Endometrial microvascular endothelial cells (primary cell): ENCODE results near the gene ZDHHC24. TPM values are rescaled to one million over a fixed set of nuclear protein-coding genes. Genes with fewer than 3 reads are reported as not detected.

Source experiments
- in situ Hi-C: cut with HindIII; loops from 2 replicates; pipeline ENCODE4 v1.10.0; 2017; ENCODE audit warnings: low sequenced_read_pairs, low pct_unique_long_range_greater_than_20kb; ENCODE audit errors: inconsistent ontology term
- total RNA-seq: library from RNA; depleted of rRNA; stranded (reverse); fragments of >200 nt; gene quantifications from one replicate; pipeline ENCODE4 v1.2.3, GENCODE V29; 2015; ENCODE audit errors: inconsistent ontology term

The ZDHHC24 gene
- total RNA-seq, 1 donor from 2014 or later, result 20.6 TPM

DNA sequence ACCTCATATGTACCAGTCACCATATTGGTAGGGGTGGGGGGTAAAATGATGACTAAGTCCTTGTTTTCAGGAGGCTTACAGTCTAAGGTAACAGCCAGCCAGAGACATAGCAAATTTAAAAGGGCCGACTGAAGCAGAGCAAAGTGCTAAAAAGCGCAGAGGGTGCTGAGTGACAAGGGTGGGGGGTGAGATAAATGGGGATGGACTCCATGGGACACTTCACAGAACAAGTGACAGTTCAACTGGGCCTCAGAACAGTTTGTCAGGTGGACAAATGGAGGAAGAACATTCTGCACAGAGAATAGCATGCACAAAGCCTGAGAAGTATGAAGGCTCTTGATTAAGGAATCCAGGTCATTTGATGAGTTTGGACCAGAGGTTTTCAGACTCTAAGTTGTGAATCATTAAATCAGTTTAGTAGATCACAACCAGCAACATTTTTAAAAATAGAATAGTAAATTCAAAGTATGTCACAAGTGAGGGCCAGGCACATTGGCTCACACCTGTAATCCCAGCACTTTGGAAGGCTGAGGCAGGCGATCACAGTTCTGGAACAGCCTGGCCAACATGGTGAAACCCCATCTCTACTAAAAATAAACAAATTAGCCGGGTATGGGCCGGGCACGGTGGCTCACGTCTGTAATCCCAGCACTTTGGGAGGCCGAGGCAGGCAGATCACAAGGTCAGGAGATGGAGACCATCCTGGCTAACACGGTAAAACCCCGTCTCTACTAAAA lies 21.4 kb downstream of the ZDHHC24 start:
- in situ Hi-C loops, result no loop called here

DNA sequence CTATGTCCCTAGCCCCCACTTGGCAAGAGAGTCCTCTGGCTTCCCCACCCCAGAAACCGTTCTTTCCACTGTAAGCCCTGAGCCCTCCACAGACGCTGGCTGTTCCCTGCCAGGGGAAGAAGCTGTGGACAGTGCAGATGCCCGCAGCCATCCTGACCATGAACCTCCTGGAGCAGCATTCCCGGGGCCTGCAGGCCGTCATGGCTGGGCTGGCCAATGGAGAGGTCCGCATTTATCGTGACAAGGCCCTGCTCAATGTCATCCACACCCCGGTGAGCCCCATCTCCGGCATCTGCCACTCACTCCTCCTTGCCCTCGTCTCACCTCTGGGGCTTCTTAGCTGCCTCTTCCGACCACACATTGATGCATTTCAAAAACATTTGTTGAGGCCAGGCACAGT lies 22.2 kb downstream of the ZDHHC24 start:
- in situ Hi-C loops, result no loop called here

DNA sequence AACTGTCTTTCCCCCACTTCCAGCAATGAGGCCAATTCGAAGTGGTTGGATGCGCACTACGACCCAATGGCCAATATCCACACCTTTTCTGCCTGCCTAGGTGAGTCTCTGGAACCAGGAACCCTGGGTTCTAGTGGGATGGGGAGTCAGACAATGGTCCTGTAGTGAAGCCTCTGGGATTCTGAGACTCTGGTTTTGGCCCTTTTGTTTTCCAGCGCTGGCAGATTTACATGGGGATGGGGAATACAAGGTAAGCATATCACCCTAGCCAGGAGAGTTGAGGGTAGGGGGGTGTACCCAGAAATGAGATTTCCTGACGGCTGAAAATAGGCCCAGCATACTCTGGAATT lies 34.9 kb downstream of the ZDHHC24 start:
- in situ Hi-C loops, result no loop called here

DNA sequence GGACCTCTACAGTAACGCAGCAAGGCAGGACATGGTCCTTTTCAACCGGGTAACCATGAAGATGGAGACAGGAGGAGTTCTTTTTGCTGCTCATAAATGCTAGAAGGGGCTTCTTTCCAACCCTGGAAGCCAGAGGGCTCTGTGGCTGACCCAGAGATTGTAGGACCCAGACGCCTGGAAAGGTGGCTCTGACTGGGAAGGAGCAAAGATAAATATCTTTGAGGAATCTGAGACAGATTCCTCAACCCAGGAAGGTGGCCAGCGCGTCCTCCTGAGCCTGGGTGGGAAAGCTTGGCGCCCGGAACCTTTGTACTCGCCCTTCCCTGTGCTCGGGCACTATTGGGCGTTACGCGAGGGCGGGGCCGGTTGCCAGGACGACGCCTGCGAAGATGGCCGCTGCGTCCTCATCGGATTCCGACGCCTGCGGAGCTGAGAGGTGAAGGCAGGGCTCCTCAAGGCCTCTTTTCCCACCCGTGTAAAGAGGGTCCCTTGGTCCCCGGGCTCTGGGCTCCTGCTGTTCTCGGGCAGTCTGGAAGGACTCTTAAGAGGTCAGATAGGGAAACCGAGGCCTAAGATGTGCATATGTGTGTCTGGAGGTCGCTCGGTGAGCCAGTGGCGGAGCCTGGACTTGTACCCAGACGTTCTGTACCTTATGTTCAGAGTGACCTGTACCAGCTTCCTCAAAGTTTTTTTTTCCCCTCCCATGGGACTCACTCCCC lies 35.4 kb downstream of the ZDHHC24 start, which contains the start of gene BBS1:
Gene BBS1, plus strand, starts transcription at position 365 of the 719 bp plus-strand sequence. Its CDS starts 25 bp downstream, at position 390.
- in situ Hi-C loops, result no loop called here

DNA sequence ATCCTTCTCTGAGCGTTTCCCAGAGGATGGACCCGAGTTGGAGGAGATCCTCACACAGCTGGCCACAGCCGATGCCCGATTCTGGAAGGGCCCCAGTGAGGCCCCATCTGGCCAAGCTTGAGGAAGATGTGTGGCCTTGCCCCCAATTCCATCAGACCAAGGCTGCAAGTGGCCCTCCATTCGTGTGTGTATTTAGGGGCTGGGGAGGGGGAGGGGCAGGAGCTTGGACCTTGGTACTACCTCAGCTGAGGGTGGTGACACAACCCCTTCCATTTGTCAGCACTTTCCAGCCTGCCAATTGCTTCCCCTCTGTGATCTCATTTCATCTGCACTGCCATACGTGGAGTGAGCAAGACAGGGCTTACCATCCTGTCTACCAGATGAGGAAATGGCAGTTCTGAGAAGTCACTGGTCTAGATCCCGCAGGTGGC lies 36.7 kb downstream of the ZDHHC24 start:
- in situ Hi-C loops, result no loop called here

DNA sequence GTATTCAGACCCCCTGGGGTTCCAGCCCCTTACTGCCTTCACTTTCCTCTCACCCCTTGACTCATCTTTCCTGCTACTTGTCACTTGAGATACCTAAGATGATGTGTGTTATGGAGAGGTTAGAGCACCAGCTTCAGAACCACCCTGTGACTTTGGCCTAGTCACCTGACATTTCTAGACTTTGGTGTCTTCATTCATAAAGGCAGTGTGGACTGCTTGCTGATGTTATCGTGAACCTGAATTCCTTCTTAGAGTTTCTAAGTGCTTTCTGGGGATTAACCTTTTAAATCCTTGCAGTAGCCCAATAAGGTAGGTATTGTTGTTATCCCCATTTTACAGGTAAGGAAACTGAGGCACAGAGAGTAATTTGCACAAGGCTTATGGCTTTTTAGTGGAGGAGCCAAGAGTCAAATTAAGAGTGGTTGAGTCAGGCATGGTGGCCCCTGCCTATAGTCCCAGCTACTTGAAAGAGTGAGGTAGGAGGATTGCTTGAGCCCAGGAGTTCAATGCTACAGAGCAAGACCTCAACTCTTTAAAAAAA lies 40.5 kb downstream of the ZDHHC24 start:
- in situ Hi-C loops, result no loop called here

DNA sequence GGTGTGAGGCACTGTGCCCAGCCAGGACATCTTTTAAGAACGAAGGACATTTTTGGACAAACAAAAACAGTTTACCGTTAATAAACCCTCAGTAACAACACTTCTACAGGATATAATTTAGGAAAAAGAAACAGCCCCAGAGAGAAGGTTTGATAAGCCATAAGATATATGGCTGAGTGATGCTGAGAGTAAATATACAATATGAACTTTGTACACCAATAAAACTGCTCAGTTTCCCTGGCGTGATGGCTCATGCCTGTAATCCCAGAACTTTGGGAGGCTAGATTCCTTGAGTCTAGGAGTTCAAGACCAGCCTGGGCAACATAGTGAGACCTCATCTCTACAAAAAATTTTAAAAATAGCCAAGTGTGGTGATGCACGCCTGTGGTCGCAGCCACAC lies 47.3 kb downstream of the ZDHHC24 start:
- in situ Hi-C loops, result no loop called here

DNA sequence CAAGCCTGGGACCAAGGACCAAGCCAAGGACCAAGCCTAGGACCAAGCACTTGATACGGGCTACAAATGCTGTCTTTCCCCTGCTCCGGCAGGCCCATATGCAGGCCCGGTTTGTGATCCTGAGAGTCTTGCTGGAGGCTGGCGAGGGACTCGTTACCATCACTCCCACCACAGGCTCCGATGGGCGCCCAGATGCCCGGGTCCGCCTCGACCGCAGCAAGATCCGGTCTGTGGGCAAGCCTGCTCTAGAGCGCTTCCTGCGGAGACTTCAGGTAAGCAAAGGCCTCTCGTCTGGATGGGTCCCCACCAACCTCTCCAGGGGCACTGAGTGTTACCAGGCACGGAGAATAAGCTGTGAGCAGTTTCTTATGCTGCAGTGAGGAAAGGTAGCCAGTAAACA lies 48.6 kb downstream of the ZDHHC24 start:
- in situ Hi-C loops, result no loop called here

DNA sequence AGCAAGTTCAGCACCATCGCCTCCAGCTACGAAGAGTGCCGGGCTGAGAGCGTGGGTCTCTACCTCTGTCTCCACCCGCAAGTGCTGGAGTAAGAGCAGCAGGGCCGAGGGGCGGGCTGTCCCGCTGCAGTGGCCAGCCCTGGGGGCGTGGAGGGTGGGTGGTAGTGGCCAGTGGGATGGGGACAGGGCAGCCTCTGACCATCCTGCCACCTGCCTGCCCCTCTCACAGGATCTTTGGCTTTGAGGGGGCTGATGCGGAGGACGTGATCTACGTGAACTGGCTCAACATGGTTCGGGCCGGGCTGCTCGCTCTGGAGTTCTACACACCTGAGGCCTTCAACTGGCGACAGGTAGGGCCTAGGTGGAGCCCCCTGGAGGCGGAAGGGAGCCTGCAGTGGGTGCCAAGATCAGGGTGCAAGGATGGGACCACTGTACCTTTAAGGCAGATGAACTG lies 50.4 kb downstream of the ZDHHC24 start:
- in situ Hi-C loops, result no loop called here

DNA sequence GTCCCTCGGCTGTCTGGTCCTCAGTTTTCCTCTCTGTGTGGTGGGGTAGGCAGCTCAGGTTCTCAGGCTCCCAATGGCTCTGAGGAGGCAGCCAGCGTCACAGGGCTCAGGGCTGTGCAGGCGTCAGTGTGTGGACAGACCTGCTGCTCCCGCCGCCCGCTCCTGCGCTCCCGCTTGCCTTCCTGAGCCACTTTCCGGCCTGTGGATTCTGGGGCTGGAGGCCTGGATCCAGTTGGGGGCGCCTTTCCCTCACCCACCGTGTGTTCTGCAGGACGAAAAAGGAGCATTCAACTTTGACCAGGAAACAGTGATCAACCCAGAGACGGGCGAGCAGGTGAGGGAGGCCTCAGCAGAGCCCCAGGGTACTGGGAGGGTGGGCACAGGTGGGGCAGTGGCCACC lies 50.9 kb downstream of the ZDHHC24 start:
- in situ Hi-C loops, result no loop called here

DNA sequence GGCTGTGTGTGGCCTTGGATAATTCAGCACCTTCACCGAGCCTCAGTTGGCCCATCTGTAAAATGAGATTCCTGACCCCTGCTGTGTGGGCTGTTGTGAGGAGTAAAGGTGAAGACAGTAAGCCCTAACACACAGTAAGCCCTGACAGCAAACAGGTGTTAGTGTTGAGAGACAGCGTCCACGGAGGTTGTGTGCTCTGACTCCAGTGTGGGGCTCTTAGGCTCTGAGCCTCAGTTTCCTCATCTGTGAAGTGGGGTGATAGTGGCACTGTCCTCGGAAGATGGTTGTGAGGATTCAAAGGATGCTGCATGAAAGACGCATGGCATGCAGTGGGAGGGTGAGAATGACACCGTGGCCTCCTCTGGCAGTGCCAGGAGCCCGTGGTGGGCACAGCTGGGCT lies 51.4 kb downstream of the ZDHHC24 start:
- in situ Hi-C loops, result no loop called here

DNA sequence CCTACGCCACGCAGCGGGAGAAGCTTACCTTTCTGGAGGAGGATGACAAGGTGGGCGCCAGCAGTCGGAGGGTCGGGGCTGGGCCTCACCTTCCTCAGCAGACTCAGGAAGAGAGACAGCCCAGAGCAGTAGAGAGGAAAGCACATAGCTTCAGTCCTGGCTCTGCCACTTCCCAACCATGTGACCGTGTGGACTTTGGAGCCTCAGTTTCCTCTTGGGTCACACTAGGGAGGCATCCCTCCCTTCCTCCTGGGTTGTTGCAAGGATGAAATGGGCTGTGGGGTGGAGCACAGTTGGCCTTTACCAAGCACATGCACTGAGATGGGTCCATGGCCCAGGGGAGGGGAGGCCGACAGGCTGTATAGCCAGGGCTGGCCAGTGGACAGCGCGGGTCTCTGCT lies 52.7 kb downstream of the ZDHHC24 start:
- in situ Hi-C loops, result no loop called here

DNA sequence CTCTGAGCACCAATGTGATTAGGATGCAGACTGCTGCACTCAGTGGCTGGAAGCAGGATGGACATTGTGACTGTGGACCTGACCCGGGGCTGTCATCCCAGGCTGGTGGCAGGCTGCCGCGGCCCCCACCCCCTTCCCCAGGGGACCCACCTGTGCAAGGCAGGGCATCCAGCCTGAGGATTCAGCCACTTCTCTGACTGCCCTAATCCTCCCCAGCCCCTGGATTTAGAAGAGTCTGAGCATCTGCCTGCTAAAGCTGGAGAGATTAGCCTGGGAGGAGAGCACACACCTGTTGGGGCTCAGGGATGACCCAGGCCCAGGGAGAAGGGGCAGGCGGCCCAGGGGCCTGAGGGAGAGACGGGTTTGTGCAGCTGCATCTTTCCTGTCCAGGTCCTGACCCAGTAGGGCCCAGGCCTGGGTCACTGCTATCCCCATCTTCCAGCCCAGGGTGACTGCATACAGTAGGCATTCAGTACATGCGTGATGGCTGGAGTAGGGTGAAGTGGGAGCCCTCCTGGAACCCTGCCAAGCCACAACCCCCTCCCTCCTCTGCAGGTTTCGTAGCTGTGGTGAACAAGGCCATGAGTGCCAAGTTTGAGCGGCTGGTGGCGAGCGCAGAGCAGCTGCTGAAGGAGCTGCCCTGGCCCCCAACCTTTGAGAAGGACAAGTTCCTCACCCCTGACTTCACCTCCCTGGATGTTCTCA lies 53.5 kb downstream of the ZDHHC24 start:
- in situ Hi-C loops, result no loop called here

DNA sequence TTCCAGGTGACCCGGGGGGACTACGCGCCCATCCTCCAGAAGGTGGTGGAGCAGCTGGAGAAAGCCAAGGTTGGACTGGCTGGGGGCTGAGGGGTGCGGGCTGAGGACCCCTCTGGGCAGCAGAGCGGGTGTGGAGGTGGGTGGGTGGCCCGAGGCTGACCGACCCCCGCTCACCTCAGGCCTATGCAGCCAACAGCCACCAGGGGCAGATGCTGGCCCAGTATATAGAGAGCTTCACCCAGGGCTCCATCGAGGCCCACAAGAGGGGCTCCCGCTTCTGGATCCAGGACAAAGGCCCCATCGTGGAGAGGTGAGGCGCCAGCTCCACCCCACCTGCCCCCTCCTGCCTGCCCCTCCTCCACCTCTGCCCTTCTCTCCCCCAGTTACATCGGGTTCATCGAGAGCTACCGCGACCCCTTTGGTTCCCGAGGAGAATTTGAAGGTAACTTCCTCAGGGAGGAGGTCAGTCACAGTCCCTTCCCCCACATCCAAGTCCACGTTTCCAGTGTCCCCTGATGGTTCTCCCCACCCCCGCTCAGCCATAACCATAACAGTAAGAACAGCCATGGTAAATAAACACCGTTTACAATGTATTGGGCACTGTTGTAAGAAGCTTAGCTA lies 54.4 kb downstream of the ZDHHC24 start:
- in situ Hi-C loops, result no loop called here

DNA sequence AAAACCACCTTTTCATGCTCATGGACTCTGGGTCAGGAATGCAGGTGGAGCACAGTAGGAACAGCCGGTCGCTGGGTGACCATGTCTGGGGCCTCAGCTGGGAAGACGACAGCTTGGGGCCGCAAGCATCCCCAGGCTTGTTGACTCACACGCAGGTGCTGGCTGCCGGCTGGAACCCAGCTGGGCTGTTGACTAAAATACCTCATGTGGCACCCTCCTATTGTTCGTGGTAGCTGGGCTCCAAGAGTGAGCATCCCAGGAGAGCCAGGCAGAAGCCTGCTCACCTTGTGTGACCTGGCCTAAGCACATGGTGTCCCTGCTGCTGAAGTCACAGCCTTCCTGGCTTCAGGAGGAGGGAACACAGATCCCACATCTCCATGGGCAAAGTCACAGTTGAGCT lies 56.2 kb downstream of the ZDHHC24 start:
- in situ Hi-C loops, result no loop called here

DNA sequence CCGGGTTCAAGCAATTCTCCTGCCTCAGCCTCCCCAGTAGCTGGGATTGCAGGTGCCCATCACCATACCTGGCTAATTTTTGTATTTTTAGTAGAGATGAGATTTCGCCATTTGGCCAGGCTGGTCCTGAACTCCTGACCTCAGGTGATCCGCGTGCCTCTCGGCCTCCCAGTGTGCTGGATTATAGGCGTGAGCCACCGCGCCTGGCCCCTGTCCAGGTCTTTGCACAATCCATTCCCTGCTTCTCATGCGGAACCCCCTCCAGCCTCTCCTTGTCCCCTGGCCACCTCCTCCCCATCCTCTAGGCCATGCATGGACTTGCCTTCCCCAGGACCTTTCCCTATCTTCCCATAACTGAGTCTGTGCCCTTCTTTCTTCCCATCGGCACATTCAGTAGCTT lies 56.9 kb downstream of the ZDHHC24 start:
- in situ Hi-C loops, result no loop called here

DNA sequence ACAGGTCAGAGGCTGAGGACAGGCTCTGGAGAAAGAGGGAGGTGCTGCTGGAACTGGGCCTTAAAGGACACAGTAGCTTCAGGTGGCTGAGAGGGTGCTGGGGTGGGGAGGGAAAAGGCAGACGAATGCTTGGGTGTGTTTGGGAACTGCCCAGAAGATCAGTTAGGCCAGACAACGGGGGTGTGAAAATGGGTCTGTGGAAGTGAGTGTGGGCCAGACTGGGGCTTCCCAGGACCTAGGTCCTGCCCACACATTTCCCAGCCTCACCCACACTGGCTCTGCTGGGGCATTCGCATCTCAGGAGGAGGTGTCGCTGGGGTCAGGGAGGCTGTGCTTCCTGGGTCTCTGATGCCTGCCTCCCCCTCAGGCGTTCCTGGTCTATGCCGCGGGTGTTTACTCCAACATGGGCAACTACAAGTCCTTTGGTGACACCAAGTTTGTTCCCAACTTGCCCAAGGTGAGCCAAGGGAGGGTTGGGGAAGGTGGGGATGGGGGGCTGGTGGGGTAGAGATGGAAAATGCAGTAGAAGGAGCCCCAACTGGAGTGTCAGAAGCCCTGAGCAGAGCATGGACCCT lies 61.0 kb downstream of the ZDHHC24 start:
- in situ Hi-C loops, result no loop called here

DNA sequence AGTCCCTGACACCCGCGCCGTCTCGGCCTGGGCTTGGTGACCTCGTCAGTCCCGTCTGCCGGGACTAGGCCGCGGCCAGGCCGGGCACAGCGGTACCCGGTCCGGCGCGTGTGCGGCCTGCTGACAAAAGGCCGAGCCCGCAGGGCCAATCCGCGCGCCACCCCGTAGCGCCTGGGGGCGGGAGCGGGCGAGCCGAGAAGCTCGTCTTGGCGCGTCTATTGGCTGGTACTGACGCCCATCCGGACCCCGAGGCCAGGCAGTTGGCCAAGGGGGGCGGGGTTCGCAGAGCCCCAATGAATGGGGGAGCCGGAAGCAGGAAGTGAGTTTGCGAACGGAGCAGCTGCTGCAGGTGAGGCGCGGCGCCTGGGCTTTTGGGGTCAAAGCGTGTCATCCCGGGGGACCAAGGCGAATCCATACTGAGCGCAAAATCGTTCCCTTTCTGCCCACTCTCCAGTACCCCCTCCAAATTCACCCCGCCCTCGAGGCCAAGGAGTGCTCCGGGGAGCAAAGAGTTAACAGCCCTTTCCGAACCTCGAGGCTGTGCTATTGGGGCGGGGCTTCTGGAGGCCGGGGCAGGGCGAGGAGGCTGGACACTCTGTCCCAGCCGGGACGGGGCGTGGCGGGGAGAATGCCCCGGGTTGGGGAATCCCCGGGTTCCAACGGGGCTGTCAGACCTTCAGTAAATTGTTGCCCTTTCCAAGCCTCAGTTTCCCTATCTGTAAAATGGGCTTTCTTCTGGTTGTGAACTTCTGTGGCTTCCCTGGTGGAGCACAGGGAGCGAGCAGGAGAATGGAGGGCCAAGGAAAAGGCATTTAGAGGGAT lies 65.5 kb downstream of the ZDHHC24 start, which contains the start of gene DPP3:
Gene DPP3, plus strand, starts transcription at position 318 of the 822 bp plus-strand sequence. CDS start 1,767 bp downstream, outside the sequence.
- in situ Hi-C loops, result no loop called here
